CD4-positive, alpha-beta T cell treated with Interleukin-12 subunit alpha and Interleukin-12 subunit beta, for 1 hour (primary cell): Measurements from ENCODE around the gene CA10.

Experiments used
- DNase-seq: peaks from one replicate; pipeline ENCODE4 v3.0.0-alpha.2; 2020

CA10 gene

GRCh38 chr17:52158450-52159042, at the start of gene CA10:
Gene CA10 (minus strand): TSS chr17:52158714.
- DNase-seq, result no peak

- DNase-seq, result no peak
Observed at GRCh38 chr17:52207796-52208195, 49.3 kb upstream of the CA10 start.

- no peak for DNase-seq
Observed at GRCh38 chr17:52202520-52203080, 44.1 kb upstream of the CA10 start.

GRCh38 chr17:52201767-52202519, 43.4 kb upstream of the CA10 start:
- no peak for DNase-seq

- no peak for DNase-seq
Observed at GRCh38 chr17:52191491-52191890, 33.0 kb upstream of the CA10 start.

- DNase-seq, result no peak
Observed at GRCh38 chr17:52181782-52182181, 23.3 kb upstream of the CA10 start.

GRCh38 chr17:52178012-52178411, 19.5 kb upstream of the CA10 start:
- DNase-seq, result no peak

- no peak for DNase-seq
Observed at GRCh38 chr17:52170963-52171572, 12.6 kb upstream of the CA10 start.

GRCh38 chr17:52160136-52160567, 1.6 kb upstream of the CA10 start:
- no peak for DNase-seq

- no peak for DNase-seq
Observed at GRCh38 chr17:52159246-52160135, 977 bp upstream of the CA10 start.

- no peak for DNase-seq
Observed at GRCh38 chr17:52157603-52158449, 688 bp downstream of the CA10 start.

- no peak for DNase-seq
Observed at GRCh38 chr17:52156576-52157570, 1.6 kb downstream of the CA10 start.

GRCh38 chr17:52155301-52155700, 3.2 kb downstream of the CA10 start:
- no peak for DNase-seq

- DNase-seq, result no peak
Observed at GRCh38 chr17:52154466-52154865, 4.0 kb downstream of the CA10 start.

GRCh38 chr17:52150935-52151334, 7.6 kb downstream of the CA10 start:
- no peak for DNase-seq

GRCh38 chr17:52149626-52150025, 8.9 kb downstream of the CA10 start:
- no peak for DNase-seq

- DNase-seq, result no peak
Observed at GRCh38 chr17:52148969-52149351, 9.6 kb downstream of the CA10 start.

GRCh38 chr17:52148288-52148968, 10.1 kb downstream of the CA10 start:
- no peak for DNase-seq

- DNase-seq, result no peak
Observed at GRCh38 chr17:52147872-52148271, 10.6 kb downstream of the CA10 start.

- DNase-seq, result no peak
Observed at GRCh38 chr17:52147431-52147830, 11.1 kb downstream of the CA10 start.
